Liver (tissue), 9 donors: Measurements from ENCODE around the gene MAD2L1BP. TPM values are rescaled to one million over a fixed set of nuclear protein-coding genes. Genes with fewer than 3 reads are reported as not detected.
A peak's percentile ranks its signal among the peaks of the same experiment; 100 is the strongest.

Source experiments
- DNase-seq: peaks from one replicate; pipeline ENCODE4 v3.0.0-alpha.2; 2017; ENCODE audit warnings: low spot score
- H3K27ac ChIP-seq, 2 donors: one replicate each; pipeline ENCODE4 v1.7.0; 2013; ENCODE audit warnings: inconsistent platforms in 2 of 2, low read length in 2 of 2, control low read depth in 1 of 2, low read depth in 1 of 2, mild to moderate bottlenecking in 1 of 2
- H3K27me3 ChIP-seq, 4 donors: one replicate each; pipeline versions ENCODE4 v1.6.1 to v1.7.0; 2013; ENCODE audit warnings: low read length in 3 of 4, inconsistent platforms in 1 of 4, mild to moderate bottlenecking in 1 of 4, moderate library complexity in 1 of 4; ENCODE audit not compliant: control insufficient read depth in 4 of 4, insufficient read depth in 4 of 4
- H3K36me3 ChIP-seq, 4 donors: one replicate each; pipeline versions ENCODE4 v1.6.1 to v1.7.0; 2013; ENCODE audit warnings: low read length in 3 of 4, mild to moderate bottlenecking in 3 of 4, low read depth in 1 of 4, moderate library complexity in 1 of 4; ENCODE audit not compliant: control insufficient read depth in 4 of 4, insufficient read depth in 3 of 4
- H3K4me1 ChIP-seq, 4 donors: one replicate each; pipeline versions ENCODE4 v1.6.1 to v1.7.0; 2013; ENCODE audit warnings: low read length in 3 of 4, mild to moderate bottlenecking in 3 of 4, moderate library complexity in 1 of 4; ENCODE audit not compliant: control insufficient read depth in 4 of 4, insufficient read depth in 4 of 4
- H3K4me3 ChIP-seq, 3 donors: one replicate each; pipeline versions ENCODE4 v1.6.1 to v1.7.0; 2013; ENCODE audit warnings: low read length in 3 of 3, control low read depth in 1 of 3, low read depth in 1 of 3, mild to moderate bottlenecking in 1 of 3
- H3K9ac ChIP-seq, 2 donors: one replicate each; pipeline ENCODE4 v1.7.0; 2013; ENCODE audit warnings: low read length in 2 of 2, mild to moderate bottlenecking in 2 of 2, moderate library complexity in 2 of 2, control low read depth in 1 of 2, low read depth in 1 of 2
- H3K9me3 ChIP-seq, 4 donors: one replicate each; pipeline versions ENCODE4 v1.6.1 to v1.7.0; 2013; ENCODE audit warnings: low read length in 3 of 4; ENCODE audit not compliant: control insufficient read depth in 4 of 4
- EGR1 ChIP-seq, 2 donors: IDR thresholded peaks; 2 replicates each; pipeline ENCODE4 v1.6.1; 2016 to 2018; ENCODE audit warnings: antibody characterized with exemption in 2 of 2, low read depth in 2 of 2
- FOXA1 ChIP-seq: IDR thresholded peaks from 2 replicates; pipeline ENCODE4 v1.6.1; 2016; ENCODE audit warnings: antibody characterized with exemption
- FOXA2 ChIP-seq: IDR thresholded peaks from 2 replicates; pipeline ENCODE4 v1.6.1; 2016; ENCODE audit warnings: antibody characterized with exemption
- HNF4A ChIP-seq, 2 donors: conservative IDR thresholded peaks; 2 replicates each; pipeline ENCODE4 v1.6.1; 2016; ENCODE audit warnings: antibody characterized with exemption in 2 of 2, mild to moderate bottlenecking in 2 of 2
- JUND ChIP-seq, 2 donors: IDR thresholded peaks; 2 replicates each; pipeline ENCODE4 v1.6.1; 2016; ENCODE audit warnings: antibody characterized with exemption in 2 of 2
- NR2F2 ChIP-seq: IDR thresholded peaks from 2 replicates; pipeline ENCODE4 v1.6.1; 2016; ENCODE audit warnings: antibody characterized with exemption
- RAD21 ChIP-seq, 2 donors: IDR thresholded peaks; 2 replicates each; pipeline ENCODE4 v1.6.1; 2016; ENCODE audit warnings: antibody characterized with exemption in 2 of 2, mild to moderate bottlenecking in 2 of 2
- RXRA ChIP-seq, 2 donors: IDR thresholded peaks; 2 replicates each; pipeline ENCODE4 v1.6.1; 2017 to 2018; ENCODE audit warnings: antibody characterized with exemption in 2 of 2, mild to moderate bottlenecking in 1 of 2
- SP1 ChIP-seq: IDR thresholded peaks from 2 replicates; pipeline ENCODE4 v1.6.1; 2018; ENCODE audit warnings: antibody characterized with exemption, mild to moderate bottlenecking
- TAF1 ChIP-seq: conservative IDR thresholded peaks from 2 replicates; pipeline ENCODE4 v1.6.1; 2016; ENCODE audit warnings: antibody characterized with exemption, mild to moderate bottlenecking
- YY1 ChIP-seq: IDR thresholded peaks from 2 replicates; pipeline ENCODE4 v1.6.1; 2016; ENCODE audit warnings: antibody characterized with exemption, mild to moderate bottlenecking
- WGBS: extraction: QIAGEN DNeasy Blood & Tissue Kit; methylation state at CpG from one replicate; pipeline ENCODE4 v1.1.7; 2013; 5-methylcytosine and 5-hydroxymethylcytosine counted together
- polyA plus RNA-seq, 2 donors: library from polyadenylated mRNA; stranded (reverse) in 1 of 2; unstranded in 1 of 2; fragments of 200-250 nt in 1 of 2; fragments of >200 nt in 1 of 2; fragmentation: Nextera tagmentation in 1 of 2; extraction: Ambion mirVana in 1 of 2; gene quantifications; one replicate each; pipeline versions ENCODE4 v1.2.1 to v1.2.3, GENCODE V29; 2013 to 2015
- total RNA-seq, 2 donors: library from RNA; depleted of rRNA; stranded (reverse); fragments of >200 nt; gene quantifications; one replicate each; pipeline ENCODE4 v1.2.3, GENCODE V29; 2014
- TF ChIP-seq, protein P1 (sequence below): IDR thresholded peaks from 2 replicates; pipeline ENCODE4 v1.6.1; 2016; ENCODE audit warnings: antibody characterized with exemption
- TF ChIP-seq, protein P2 (sequence below): IDR thresholded peaks from 2 replicates; pipeline ENCODE4 v1.6.1; 2016; ENCODE audit warnings: antibody characterized with exemption, mild to moderate bottlenecking
- TF ChIP-seq, protein P3 (sequence below): fragments of 150-350 bp; IDR thresholded peaks from 2 replicates; pipeline ENCODE4 v1.5.1; 2017; ENCODE audit warnings: improper control_type of control experiment, low read depth, low read length; ENCODE audit not compliant: missing input control
- TF ChIP-seq, protein P4 (sequence below): IDR thresholded peaks from 2 replicates; pipeline ENCODE4 v1.6.1; 2016; ENCODE audit warnings: antibody characterized with exemption
- TF ChIP-seq, protein P5 (sequence below): IDR thresholded peaks from 2 replicates; pipeline ENCODE4 v1.6.1; 2016; ENCODE audit warnings: antibody characterized with exemption
- donor health status: healthy.
- donor health status: healthy.
- donor health status: healthy.
- donor health status: healthy.
- donor health status: healthy.

The MAD2L1BP gene
- total and polyA plus RNA-seq, 4 donors = 11.2 to 17.3 (median 16.1) TPM

DNA sequence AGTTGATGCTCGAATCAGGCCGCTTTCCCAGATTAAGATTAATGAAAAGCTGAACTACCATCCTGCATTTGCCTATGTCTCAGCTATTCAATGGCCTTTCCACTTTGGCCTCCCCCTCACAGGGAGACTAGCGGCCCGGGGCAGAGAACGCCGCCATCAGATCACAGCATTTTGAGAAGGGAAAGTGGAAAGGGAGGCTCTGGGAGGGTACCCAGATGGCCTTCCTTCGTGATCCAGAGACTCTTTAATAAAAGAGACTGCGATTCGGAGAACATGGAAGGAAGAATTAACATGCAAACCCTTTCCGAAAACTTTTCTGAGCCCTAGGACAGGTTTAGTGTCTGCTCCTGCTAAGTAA lies 51.4 kb downstream of the MAD2L1BP start:
- peaks cover 0 to 4% (median 1%) of the 10 kb centered on the region in 4 donors for H3K36me3 ChIP-seq
- TF ChIP-seq, protein P1, sequence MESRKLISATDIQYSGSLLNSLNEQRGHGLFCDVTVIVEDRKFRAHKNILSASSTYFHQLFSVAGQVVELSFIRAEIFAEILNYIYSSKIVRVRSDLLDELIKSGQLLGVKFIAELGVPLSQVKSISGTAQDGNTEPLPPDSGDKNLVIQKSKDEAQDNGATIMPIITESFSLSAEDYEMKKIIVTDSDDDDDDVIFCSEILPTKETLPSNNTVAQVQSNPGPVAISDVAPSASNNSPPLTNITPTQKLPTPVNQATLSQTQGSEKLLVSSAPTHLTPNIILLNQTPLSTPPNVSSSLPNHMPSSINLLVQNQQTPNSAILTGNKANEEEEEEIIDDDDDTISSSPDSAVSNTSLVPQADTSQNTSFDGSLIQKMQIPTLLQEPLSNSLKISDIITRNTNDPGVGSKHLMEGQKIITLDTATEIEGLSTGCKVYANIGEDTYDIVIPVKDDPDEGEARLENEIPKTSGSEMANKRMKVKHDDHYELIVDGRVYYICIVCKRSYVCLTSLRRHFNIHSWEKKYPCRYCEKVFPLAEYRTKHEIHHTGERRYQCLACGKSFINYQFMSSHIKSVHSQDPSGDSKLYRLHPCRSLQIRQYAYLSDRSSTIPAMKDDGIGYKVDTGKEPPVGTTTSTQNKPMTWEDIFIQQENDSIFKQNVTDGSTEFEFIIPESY = no peak
- no peak for TF ChIP-seq RAD21 (IDR thresholded peaks at IDR 0.05)
- no peak for TF ChIP-seq NR2F2
- TF ChIP-seq EGR1 (IDR thresholded peaks at IDR 0.05; ENCODE audit: low read depth in 2 of 2) = no peak
- TF ChIP-seq FOXA2 = no peak
- no peak for TF ChIP-seq YY1
- TF ChIP-seq, protein P2, sequence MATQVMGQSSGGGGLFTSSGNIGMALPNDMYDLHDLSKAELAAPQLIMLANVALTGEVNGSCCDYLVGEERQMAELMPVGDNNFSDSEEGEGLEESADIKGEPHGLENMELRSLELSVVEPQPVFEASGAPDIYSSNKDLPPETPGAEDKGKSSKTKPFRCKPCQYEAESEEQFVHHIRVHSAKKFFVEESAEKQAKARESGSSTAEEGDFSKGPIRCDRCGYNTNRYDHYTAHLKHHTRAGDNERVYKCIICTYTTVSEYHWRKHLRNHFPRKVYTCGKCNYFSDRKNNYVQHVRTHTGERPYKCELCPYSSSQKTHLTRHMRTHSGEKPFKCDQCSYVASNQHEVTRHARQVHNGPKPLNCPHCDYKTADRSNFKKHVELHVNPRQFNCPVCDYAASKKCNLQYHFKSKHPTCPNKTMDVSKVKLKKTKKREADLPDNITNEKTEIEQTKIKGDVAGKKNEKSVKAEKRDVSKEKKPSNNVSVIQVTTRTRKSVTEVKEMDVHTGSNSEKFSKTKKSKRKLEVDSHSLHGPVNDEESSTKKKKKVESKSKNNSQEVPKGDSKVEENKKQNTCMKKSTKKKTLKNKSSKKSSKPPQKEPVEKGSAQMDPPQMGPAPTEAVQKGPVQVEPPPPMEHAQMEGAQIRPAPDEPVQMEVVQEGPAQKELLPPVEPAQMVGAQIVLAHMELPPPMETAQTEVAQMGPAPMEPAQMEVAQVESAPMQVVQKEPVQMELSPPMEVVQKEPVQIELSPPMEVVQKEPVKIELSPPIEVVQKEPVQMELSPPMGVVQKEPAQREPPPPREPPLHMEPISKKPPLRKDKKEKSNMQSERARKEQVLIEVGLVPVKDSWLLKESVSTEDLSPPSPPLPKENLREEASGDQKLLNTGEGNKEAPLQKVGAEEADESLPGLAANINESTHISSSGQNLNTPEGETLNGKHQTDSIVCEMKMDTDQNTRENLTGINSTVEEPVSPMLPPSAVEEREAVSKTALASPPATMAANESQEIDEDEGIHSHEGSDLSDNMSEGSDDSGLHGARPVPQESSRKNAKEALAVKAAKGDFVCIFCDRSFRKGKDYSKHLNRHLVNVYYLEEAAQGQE = no peak
- TF ChIP-seq FOXA1 = no peak
- no peak for TF ChIP-seq TAF1
- TF ChIP-seq, protein P3, sequence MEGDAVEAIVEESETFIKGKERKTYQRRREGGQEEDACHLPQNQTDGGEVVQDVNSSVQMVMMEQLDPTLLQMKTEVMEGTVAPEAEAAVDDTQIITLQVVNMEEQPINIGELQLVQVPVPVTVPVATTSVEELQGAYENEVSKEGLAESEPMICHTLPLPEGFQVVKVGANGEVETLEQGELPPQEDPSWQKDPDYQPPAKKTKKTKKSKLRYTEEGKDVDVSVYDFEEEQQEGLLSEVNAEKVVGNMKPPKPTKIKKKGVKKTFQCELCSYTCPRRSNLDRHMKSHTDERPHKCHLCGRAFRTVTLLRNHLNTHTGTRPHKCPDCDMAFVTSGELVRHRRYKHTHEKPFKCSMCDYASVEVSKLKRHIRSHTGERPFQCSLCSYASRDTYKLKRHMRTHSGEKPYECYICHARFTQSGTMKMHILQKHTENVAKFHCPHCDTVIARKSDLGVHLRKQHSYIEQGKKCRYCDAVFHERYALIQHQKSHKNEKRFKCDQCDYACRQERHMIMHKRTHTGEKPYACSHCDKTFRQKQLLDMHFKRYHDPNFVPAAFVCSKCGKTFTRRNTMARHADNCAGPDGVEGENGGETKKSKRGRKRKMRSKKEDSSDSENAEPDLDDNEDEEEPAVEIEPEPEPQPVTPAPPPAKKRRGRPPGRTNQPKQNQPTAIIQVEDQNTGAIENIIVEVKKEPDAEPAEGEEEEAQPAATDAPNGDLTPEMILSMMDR = no peak
- no peak for DNase-seq
- WGBS = 9% methylated on average over 10 of the region's 10 CpGs
- peak overlapping the region; percentile 68 to 99 (median 98) for H3K4me3 ChIP-seq
- peak overlapping the region; percentile 60 to 97 for H3K9ac ChIP-seq
- H3K27ac ChIP-seq = peak overlapping the region; percentile 14
- no peaks in the 10 kb centered on the region for H3K9me3 ChIP-seq
- no peaks in the 10 kb centered on the region for H3K27me3 ChIP-seq
- H3K4me1 ChIP-seq = peaks cover 0 to 21% (median 18%) of the 10 kb centered on the region in 4 donors

DNA sequence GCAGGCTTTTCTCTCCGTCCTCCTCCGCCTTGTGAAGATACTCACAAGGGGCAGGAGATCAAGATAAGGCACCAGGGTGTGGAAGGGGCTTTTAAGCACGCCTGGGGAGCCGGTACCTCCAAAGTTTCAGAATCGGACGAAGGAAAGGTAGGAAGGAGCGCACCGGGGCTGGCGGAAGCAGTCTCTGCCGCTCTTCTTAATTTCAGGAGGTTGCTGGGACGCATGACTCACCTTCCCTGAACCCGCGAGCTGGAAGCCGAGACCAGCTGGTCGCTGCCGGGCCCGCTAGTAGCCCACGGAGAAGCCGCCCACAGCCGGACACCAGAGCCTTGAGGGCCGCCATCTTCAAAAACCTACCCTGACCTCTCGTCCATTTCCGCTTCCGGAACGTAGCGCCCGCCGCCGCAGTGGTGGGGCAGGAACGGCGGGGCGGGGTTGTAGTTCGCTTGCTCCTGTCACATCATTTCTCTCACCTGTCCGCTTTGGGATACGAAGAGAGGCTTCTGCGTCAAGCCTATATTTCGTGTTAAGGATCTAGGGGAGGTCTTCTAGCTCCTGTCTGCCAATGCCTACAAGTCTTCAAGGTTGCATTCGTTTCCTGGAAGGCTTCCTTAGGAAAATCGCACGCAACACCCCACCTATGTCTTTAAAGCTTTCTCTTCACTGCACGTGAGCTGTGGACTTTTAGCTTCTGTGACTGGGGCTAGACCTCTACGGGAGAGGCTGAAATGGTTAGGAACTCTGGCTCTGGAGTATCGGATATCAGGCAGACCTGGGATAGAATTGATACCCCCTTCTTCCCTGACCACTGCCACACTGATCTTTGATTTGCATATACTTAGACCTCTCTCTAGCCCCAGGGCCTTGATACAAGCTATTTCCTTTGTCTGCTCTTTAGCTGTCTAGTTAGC lies 52.1 kb downstream of the MAD2L1BP start, which contains the start of gene MRPS18A:
Gene MRPS18A, minus strand, starts transcription at position 355 of the 911 bp plus-strand sequence. Its CDS starts 12 bp downstream, at position 343.
- Histone ChIP-seq H3K4me1 (peaks cover 0 to 21% (median 18%) of the 10 kb centered on the region in 4 donors), H3K27ac (peak within 1 kb of the TSS; percentile 14), H3K27me3 (no peaks in the 10 kb centered on the region), H3K4me3 (peak within 1 kb of the TSS; percentile 68 to 99 (median 98)), H3K36me3 (peaks cover 0 to under 1% (median 0%) of the 10 kb centered on the region in 4 donors), H3K9me3 (no peaks in the 10 kb centered on the region), H3K9ac (peak within 1 kb of the TSS; percentile 60 to 97)
- DNase-seq = peak; percentile 81
- WGBS = 3% methylated on average over 43 of the region's 43 CpGs
- TF ChIP-seq FOXA1 (no peak), TAF1 (no peak), RAD21 (IDR thresholded peaks at IDR 0.05) (peak; percentile 11 to 45), JUND (IDR thresholded peaks at IDR 0.05) (no peak), RXRA (IDR thresholded peaks at IDR 0.05) (peak; percentile 36 to 73), NR2F2 (peak; percentile 73), HNF4A (conservative IDR thresholded peaks at IDR 0.05) (no peak), FOXA2 (no peak), SP1 (peak; percentile 49), YY1 (peak; percentile 98)
- TF ChIP-seq, protein P2 = no peak
- TF ChIP-seq, protein P4, sequence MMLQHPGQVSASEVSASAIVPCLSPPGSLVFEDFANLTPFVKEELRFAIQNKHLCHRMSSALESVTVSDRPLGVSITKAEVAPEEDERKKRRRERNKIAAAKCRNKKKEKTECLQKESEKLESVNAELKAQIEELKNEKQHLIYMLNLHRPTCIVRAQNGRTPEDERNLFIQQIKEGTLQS = no peak
- TF ChIP-seq, protein P1 = no peak
- TF ChIP-seq, protein P5, sequence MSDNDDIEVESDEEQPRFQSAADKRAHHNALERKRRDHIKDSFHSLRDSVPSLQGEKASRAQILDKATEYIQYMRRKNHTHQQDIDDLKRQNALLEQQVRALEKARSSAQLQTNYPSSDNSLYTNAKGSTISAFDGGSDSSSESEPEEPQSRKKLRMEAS = no peak
